H4 (cell line): ENCODE measurements around the gene NTF4. TPM values are rescaled to one million over a fixed set of nuclear protein-coding genes. Genes with fewer than 3 reads are reported as not detected.
"Not testable (repeated sequence)": the region's sequence is repeated elsewhere in the genome, so short reads cannot be mapped to it uniquely, and the experiment has no call there.

ENCODE experiments used
- DNase-seq: peaks from one replicate; pipeline ENCODE4 v3.0.0-alpha.2; 2015; ENCODE audit warnings: low spot score
- total RNA-seq: library from RNA; depleted of rRNA; stranded (reverse); fragments of >200 nt; shearing (Covaris generic); gene quantifications from 2 replicates; pipeline ENCODE4 v1.2.3, GENCODE V29; 2014; rRNA removed

Gene NTF4
- total RNA-seq, 1 experiment from 2014 or later = not detected

DNA sequence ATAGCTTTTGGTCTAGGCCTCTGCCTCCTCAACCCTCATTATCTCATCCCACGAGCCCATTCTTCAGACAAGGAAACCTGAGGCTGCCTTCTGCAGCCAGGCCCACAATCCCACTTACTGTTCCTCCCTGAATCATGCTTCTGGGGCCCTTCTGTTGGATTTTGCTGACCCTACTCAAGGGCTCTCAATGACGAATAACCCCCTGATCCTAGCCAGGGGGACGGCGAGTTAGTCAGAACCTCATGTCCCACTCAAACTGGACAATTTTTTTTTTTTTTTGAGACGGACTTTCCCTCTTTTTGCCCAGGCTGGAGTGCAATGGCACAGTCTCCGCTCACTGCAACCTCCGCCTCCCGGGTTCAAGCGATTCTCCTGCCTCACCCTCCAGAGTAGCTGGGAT, 42.5 kb downstream of the NTF4 start:
- no peak for DNase-seq

GRCh38 chr19:49020931-49021895, 43.4 kb downstream of the NTF4 start:
- DNase-seq = peak; percentile 76

DNA sequence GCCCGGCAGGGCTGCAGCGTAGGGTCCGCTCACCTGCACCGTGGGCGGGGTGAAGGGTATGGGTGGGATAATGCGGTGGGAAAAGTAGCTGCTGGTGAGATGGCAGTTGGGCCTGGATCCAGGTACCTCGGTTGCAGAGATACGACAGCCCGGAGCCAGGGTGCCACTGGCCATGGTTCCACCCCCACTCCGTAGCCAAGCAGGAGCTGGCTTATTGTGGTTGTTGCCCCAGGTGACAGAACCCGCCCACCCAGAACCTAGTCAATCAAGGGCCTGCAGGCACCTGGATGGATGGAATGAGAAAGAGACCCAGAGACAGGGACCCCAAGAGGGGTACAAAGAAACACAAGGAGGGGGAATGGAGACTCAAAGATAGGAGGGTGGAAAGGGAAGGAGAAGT, 44.3 kb downstream of the NTF4 start:
- DNase-seq = no peak

GRCh38 chr19:49019242-49019932, 45.2 kb downstream of the NTF4 start:
- peak; percentile 16 for DNase-seq

- not testable (repeated sequence) for DNase-seq
Observed at GRCh38 chr19:49018388-49019241, 46.0 kb downstream of the NTF4 start.

DNA sequence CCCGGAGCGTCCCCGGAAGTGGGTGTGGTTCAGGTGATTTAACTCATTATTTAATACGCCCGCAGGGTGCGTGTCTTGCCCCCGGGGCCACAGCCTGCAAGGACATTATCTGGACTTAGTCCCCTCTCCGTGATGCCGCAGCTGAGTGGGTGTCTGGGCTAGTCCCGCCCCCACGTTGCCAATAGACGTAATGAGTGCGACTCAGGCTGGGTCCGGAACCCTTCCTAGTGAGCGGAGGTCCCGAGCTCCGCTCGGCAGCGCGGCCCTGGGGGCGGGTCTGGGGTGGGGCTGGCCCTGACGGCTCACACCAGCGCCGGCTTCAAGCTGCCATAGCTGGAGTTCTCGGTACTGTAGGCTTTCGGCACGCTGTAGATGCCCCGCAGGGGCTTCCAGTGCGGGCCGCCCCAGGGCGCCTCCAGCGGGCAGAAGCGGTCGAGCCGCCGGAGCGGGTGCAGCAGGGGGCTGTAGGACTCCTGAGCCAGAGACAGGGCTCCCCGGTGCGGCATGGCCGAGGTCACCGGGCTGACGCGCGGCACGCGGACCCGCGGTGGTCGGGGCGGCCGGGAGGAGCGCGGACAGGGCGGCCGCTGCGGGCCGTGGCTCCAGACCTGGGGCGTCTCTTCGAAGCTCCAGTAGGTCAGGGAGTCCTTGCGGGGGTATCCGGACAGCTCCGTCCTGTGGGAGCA, 46.8 kb downstream of the NTF4 start:
- peak; percentile 20 for DNase-seq

- DNase-seq = no peak
Observed at GRCh38 chr19:49017041-49017665, 47.5 kb downstream of the NTF4 start, which contains the start of gene LHB. TSS of gene LHB (minus strand) at chr19:49017091. CDS start at chr19:49017081, 10 bp downstream.

GRCh38 chr19:49016067-49016839, 48.4 kb downstream of the NTF4 start:
- peak; percentile 10 for DNase-seq

GRCh38 chr19:49014870-49015255, 49.8 kb downstream of the NTF4 start:
- no peak for DNase-seq

- peak; percentile 28 for DNase-seq
Observed at GRCh38 chr19:49014123-49014869, 50.3 kb downstream of the NTF4 start.

DNA sequence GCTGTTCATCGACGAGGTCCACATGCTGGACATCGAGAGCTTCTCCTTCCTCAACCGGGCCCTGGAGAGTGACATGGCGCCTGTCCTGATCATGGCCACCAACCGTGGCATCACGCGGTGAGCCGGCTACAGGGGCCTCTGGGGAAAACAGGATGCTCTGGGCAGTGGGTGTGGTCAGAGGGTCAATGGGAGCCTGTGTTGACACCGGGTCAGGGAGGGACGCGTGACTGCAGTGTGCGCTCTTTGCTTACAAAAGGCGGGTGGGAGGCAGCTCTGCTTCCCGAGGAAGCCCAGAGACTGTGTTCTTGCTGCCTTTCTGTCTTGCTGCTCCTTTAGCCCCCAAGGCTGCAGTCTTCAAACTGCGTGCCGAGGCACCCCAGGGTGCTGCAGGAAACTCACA, 53.4 kb downstream of the NTF4 start:
- DNase-seq = no peak

Other genes with a start within 250 kb of the NTF4 start
- not detected in 2 replicates for gene HSD17B14, start 228.3 kb downstream of the NTF4 start, total RNA-seq
- gene PLEKHA4, start 196.2 kb downstream of the NTF4 start, total RNA-seq = 2.9 and 5.4 TPM in 2 replicates
- 15.8 and 16.1 TPM in 2 replicates for gene PPP1R15A, start 192.4 kb downstream of the NTF4 start, total RNA-seq
- gene TULP2, start 166.1 kb downstream of the NTF4 start, total RNA-seq = not detected in 2 replicates
- 199 and 224 TPM in 2 replicates for gene NUCB1, start 164.5 kb downstream of the NTF4 start, total RNA-seq
- gene DHDH, start 131.1 kb downstream of the NTF4 start, total RNA-seq = 0.27 TPM in 1 of 2 replicates, not detected in the other
- 132 and 135 TPM in 2 replicates for gene BAX, start 109.9 kb downstream of the NTF4 start, total RNA-seq
- 22,782 and 25,960 TPM in 2 replicates for gene FTL, start 99.5 kb downstream of the NTF4 start, total RNA-seq
- gene GYS1, start 71.5 kb downstream of the NTF4 start, total RNA-seq = 31.7 and 31.9 TPM in 2 replicates
- gene RUVBL2, start 70.9 kb downstream of the NTF4 start, total RNA-seq = 353 and 374 TPM in 2 replicates
- not detected in 2 replicates for gene LHB, start 47.7 kb downstream of the NTF4 start, total RNA-seq
- not detected in 2 replicates for gene CGB3, start 40.5 kb downstream of the NTF4 start, total RNA-seq
- gene CGB2, start 32.9 kb downstream of the NTF4 start, total RNA-seq = not detected in 2 replicates
- gene CGB1, start 27.9 kb downstream of the NTF4 start, total RNA-seq = 0.77 and 11.4 TPM in 2 replicates
- gene CGB5, start 21.0 kb downstream of the NTF4 start, total RNA-seq = 0.33 and 3.3 TPM in 2 replicates
- gene CGB8, start 15.7 kb downstream of the NTF4 start, total RNA-seq = 1.5 TPM in 1 of 2 replicates, not detected in the other
- gene CGB7, start 7.1 kb downstream of the NTF4 start, total RNA-seq = not detected in 2 replicates
- gene KCNA7, start 7.9 kb upstream of the NTF4 start, total RNA-seq = not detected in 2 replicates
- 138 and 189 TPM in 2 replicates for gene SNRNP70, start 20.6 kb upstream of the NTF4 start, total RNA-seq
- 4.1 and 15.2 TPM in 2 replicates for gene LIN7B, start 49.6 kb upstream of the NTF4 start, total RNA-seq
- 0.80 and 7.3 TPM in 2 replicates for gene C19orf73, start 54.3 kb upstream of the NTF4 start, total RNA-seq
- 5.4 and 6.9 TPM in 2 replicates for gene PPFIA3, start 54.7 kb upstream of the NTF4 start, total RNA-seq
- 0.06 TPM in 1 of 2 replicates, not detected in the other for gene HRC, start 90.6 kb upstream of the NTF4 start, total RNA-seq
- 3.9 and 5.0 TPM in 2 replicates for gene TRPM4, start 93.0 kb upstream of the NTF4 start, total RNA-seq